Osteoblast (primary cell): ENCODE results near the gene ZSCAN5C. TPM values are rescaled to one million over a fixed set of nuclear protein-coding genes. Genes with fewer than 3 reads are reported as not detected.
"Not testable (repeated sequence)": the region's sequence is repeated elsewhere in the genome, so short reads cannot be mapped to it uniquely, and the experiment has no call there.

ENCODE experiments used
- DNase-seq: peaks from one replicate; pipeline ENCODE4 v3.0.0; 2011; ENCODE audit warnings: low spot score, mixed read lengths; ENCODE audit not compliant: insufficient read length; ENCODE audit errors: missing footprints
- H2AFZ ChIP-seq: 2 replicates; pipeline ENCODE4 v1.6.0; 2011; ENCODE audit warnings: mild to moderate bottlenecking, low read length
- H3K27ac ChIP-seq: 2 replicates; pipeline ENCODE4 v1.5.1; 2011; ENCODE audit warnings: mild to moderate bottlenecking, low read depth, low read length, moderate library complexity
- H3K27me3 ChIP-seq: 2 replicates; pipeline ENCODE4 v1.6.0; 2012; ENCODE audit warnings: mild to moderate bottlenecking, control low read depth, inconsistent platforms, low read length, moderate library complexity; ENCODE audit not compliant: insufficient read depth
- H3K36me3 ChIP-seq: 2 replicates; pipeline ENCODE4 v1.5.1; 2011; ENCODE audit warnings: mild to moderate bottlenecking, low read length, control low read depth, moderate library complexity; ENCODE audit not compliant: insufficient read depth
- H3K4me1 ChIP-seq: 2 replicates; pipeline ENCODE4 v1.5.1; 2011; ENCODE audit warnings: mild to moderate bottlenecking, low read length, control low read depth, moderate library complexity; ENCODE audit not compliant: insufficient read depth
- H3K4me2 ChIP-seq: 2 replicates; pipeline ENCODE4 v1.6.0; 2011; ENCODE audit warnings: mild to moderate bottlenecking, low read length; ENCODE audit not compliant: insufficient read depth
- H3K4me3 ChIP-seq: fragments of 200-600 bp; sonication (generic); 3 replicates; pipeline ENCODE4 v1.5.1; 2012; ENCODE audit warnings: mild to moderate bottlenecking, low read length, inconsistent platforms; ENCODE audit not compliant: insufficient read depth
- H3K79me2 ChIP-seq: 2 replicates; pipeline ENCODE4 v1.6.0; 2012; ENCODE audit warnings: mild to moderate bottlenecking, low read length, control low read depth, inconsistent platforms; ENCODE audit not compliant: insufficient read depth
- H3K9me3 ChIP-seq: 2 replicates; pipeline ENCODE4 v1.5.1; 2011; ENCODE audit warnings: low read depth, low read length, control low read depth
- H4K20me1 ChIP-seq: 2 replicates; pipeline ENCODE4 v1.6.0; 2012; ENCODE audit warnings: mild to moderate bottlenecking, low read length, control low read depth; ENCODE audit not compliant: insufficient read depth
- CTCF ChIP-seq: IDR thresholded peaks from 2 replicates; pipeline ENCODE4 v1.5.1; 2011; ENCODE audit warnings: mild to moderate bottlenecking, low read depth, low read length, moderate library complexity; ENCODE audit errors: extremely low read depth
- total RNA-seq: library from RNA; depleted of rRNA; stranded (reverse); fragments of >200 nt; gene quantifications from 2 replicates; pipeline ENCODE4 v1.2.3, GENCODE V29; 2012

Gene ZSCAN5C
- total RNA-seq, 1 donor, result not detected

- Histone ChIP-seq H2AFZ (no peak overlapping the region), H3K9me3 (no peaks in the 10 kb centered on the region), H3K4me2 (no peak overlapping the region), H3K4me3 (no peak overlapping the region), H3K79me2 (no peaks in the 10 kb centered on the region), H3K36me3 (no peaks in the 10 kb centered on the region), H3K4me1 (no peaks in the 10 kb centered on the region), H4K20me1 (no peaks in the 10 kb centered on the region), H3K27me3 (no peaks in the 10 kb centered on the region), H3K27ac (no peak overlapping the region)
- TF ChIP-seq CTCF, result no peak
- peak; percentile 83 for DNase-seq
Observed at GRCh38 chr19:56167064-56167578, 35.0 kb upstream of the ZSCAN5C start.

- no peak for DNase-seq
- Histone ChIP-seq H4K20me1 (no peaks in the 10 kb centered on the region), H3K9me3 (no peaks in the 10 kb centered on the region), H3K79me2 (no peaks in the 10 kb centered on the region), H3K4me1 (no peaks in the 10 kb centered on the region), H2AFZ (no peak overlapping the region), H3K36me3 (no peaks in the 10 kb centered on the region), H3K27ac (no peak overlapping the region), H3K4me3 (no peak overlapping the region), H3K4me2 (no peak overlapping the region), H3K27me3 (no peaks in the 10 kb centered on the region)
- TF ChIP-seq CTCF, result no peak
Observed at GRCh38 chr19:56170261-56170660, 31.8 kb upstream of the ZSCAN5C start.

GRCh38 chr19:56174086-56174485, 28.0 kb upstream of the ZSCAN5C start:
- Histone ChIP-seq H3K27ac (no peak overlapping the region), H3K9me3 (no peaks in the 10 kb centered on the region), H3K27me3 (no peaks in the 10 kb centered on the region), H3K4me3 (no peak overlapping the region), H4K20me1 (no peaks in the 10 kb centered on the region), H3K36me3 (no peaks in the 10 kb centered on the region), H3K4me1 (no peaks in the 10 kb centered on the region), H3K4me2 (no peak overlapping the region), H2AFZ (no peak overlapping the region), H3K79me2 (no peaks in the 10 kb centered on the region)
- no peak for TF ChIP-seq CTCF
- no peak for DNase-seq

- Histone ChIP-seq H3K9me3 (no peaks in the 10 kb centered on the region), H3K27ac (no peak overlapping the region), H3K36me3 (no peaks in the 10 kb centered on the region), H3K4me1 (no peaks in the 10 kb centered on the region), H3K79me2 (no peaks in the 10 kb centered on the region), H2AFZ (no peak overlapping the region), H3K27me3 (no peaks in the 10 kb centered on the region), H3K4me3 (no peak overlapping the region), H3K4me2 (no peak overlapping the region), H4K20me1 (no peaks in the 10 kb centered on the region)
- no peak for TF ChIP-seq CTCF
- DNase-seq, result no peak
Observed at GRCh38 chr19:56174550-56174949, 27.5 kb upstream of the ZSCAN5C start.

GRCh38 chr19:56175861-56176307, 26.2 kb upstream of the ZSCAN5C start, which contains the start of gene GALP:
TSS of gene GALP (plus strand) at chr19:56176008. CDS start at chr19:56177109, 1,101 bp downstream.
- not testable (repeated sequence) for H3K4me3 ChIP-seq, H3K36me3 ChIP-seq, H2AFZ ChIP-seq, H3K27ac ChIP-seq, DNase-seq, H3K27me3 ChIP-seq, H3K79me2 ChIP-seq, H4K20me1 ChIP-seq, H3K4me1 ChIP-seq, H3K4me2 ChIP-seq, H3K9me3 ChIP-seq

- DNase-seq, H4K20me1 ChIP-seq, H3K36me3 ChIP-seq, H3K4me3 ChIP-seq, H2AFZ ChIP-seq, H3K27ac ChIP-seq, H3K79me2 ChIP-seq, H3K4me1 ChIP-seq, H3K9me3 ChIP-seq, H3K27me3 ChIP-seq, H3K4me2 ChIP-seq: not testable (repeated sequence)
Observed at GRCh38 chr19:56176310-56176709, 25.8 kb upstream of the ZSCAN5C start.
